Urinary bladder (tissue), 4 donors: Measurements from ENCODE around the gene LTC4S. TPM values are rescaled to one million over a fixed set of nuclear protein-coding genes. Genes with fewer than 3 reads are reported as not detected.
A peak's percentile ranks its signal among the peaks of the same experiment; 100 is the strongest.
"Not testable (repeated sequence)": the region's sequence is repeated elsewhere in the genome, so short reads cannot be mapped to it uniquely, and the experiment has no call there.

ENCODE experiments used
- DNase-seq: peaks from one replicate; pipeline ENCODE4 v3.0.0-alpha.2; 2015; ENCODE audit errors: extremely low spot score
- H3K27ac ChIP-seq: one replicate; pipeline ENCODE4 v1.5.1; 2013; ENCODE audit warnings: low read depth, mild to moderate bottlenecking, moderate library complexity
- H3K36me3 ChIP-seq: one replicate; pipeline ENCODE4 v1.6.1; 2013; ENCODE audit warnings: mild to moderate bottlenecking, moderate library complexity; ENCODE audit not compliant: insufficient read depth
- H3K4me1 ChIP-seq: one replicate; pipeline ENCODE4 v1.6.1; 2013; ENCODE audit warnings: mild to moderate bottlenecking, moderate library complexity; ENCODE audit not compliant: insufficient read depth
- H3K4me3 ChIP-seq: one replicate; pipeline ENCODE4 v1.5.1; 2013; ENCODE audit warnings: low read depth, low read length
- WGBS: extraction: QIAGEN DNeasy Blood & Tissue Kit; methylation state at CpG from one replicate; pipeline ENCODE4 v1.1.7; 2013; 5-methylcytosine and 5-hydroxymethylcytosine counted together
- polyA plus RNA-seq: library from polyadenylated mRNA; stranded (reverse); fragments of 200-250 nt; gene quantifications from one replicate; pipeline ENCODE4 v1.2.3, GENCODE V29; 2013
- total RNA-seq: library from RNA; depleted of rRNA; stranded (reverse); fragments of >200 nt; gene quantifications from one replicate; pipeline ENCODE4 v1.2.3, GENCODE V29; 2014
- donor health status: healthy with polysubstance abuse.
- donor health status: healthy.

LTC4S gene
- total and polyA plus RNA-seq, 2 donors, result 1.8 to 12.8 TPM

- Histone ChIP-seq H3K4me1 (no peaks in the 10 kb centered on the region), H3K27ac (no peak overlapping the region), H3K4me3 (no peak overlapping the region), H3K36me3 (peaks cover 3% of the 10 kb centered on the region)
- no peak for DNase-seq
- 88% methylated on average over 3 of the region's 3 CpGs for WGBS
Measured at GRCh38 chr5:179824745-179825112, 30.9 kb downstream of the LTC4S start.

- H3K4me1 ChIP-seq, result no peaks in the 10 kb centered on the region
Measured at GRCh38 chr5:179825655-179826182, 31.9 kb downstream of the LTC4S start.

GRCh38 chr5:179827680-179828079 is 33.9 kb downstream of the LTC4S start:
- peaks cover 10% of the 10 kb centered on the region for H3K36me3 ChIP-seq
- no peaks in the 10 kb centered on the region for H3K4me1 ChIP-seq
- H3K27ac ChIP-seq, result no peak overlapping the region
- DNase-seq, result no peak
- 53% methylated on average over 9 of the region's 9 CpGs for WGBS
- H3K4me3 ChIP-seq, result no peak overlapping the region

More at GRCh38 chr5:179825655-179826182, 31.9 kb downstream of the LTC4S start:
- DNase-seq, result no peak
- Histone ChIP-seq H3K36me3 (peaks cover 3% of the 10 kb centered on the region), H3K4me3 (no peak overlapping the region), H3K27ac (no peak overlapping the region)
- 84% methylated on average over 13 of the region's 13 CpGs for WGBS

GRCh38 chr5:179828756-179829421 is 35.1 kb downstream of the LTC4S start:
- Histone ChIP-seq H3K4me1 (no peaks in the 10 kb centered on the region), H3K27ac (no peak overlapping the region), H3K36me3 (peaks cover 10% of the 10 kb centered on the region), H3K4me3 (no peak overlapping the region)
- DNase-seq, result no peak
- 91% methylated on average over 3 of the region's 3 CpGs for WGBS

GRCh38 chr5:179829732-179830435 is 36.1 kb downstream of the LTC4S start:
- Histone ChIP-seq H3K4me3 (no peak overlapping the region), H3K36me3 (peaks cover 10% of the 10 kb centered on the region), H3K27ac (no peak overlapping the region), H3K4me1 (no peaks in the 10 kb centered on the region)
- WGBS, result 93% methylated on average over 7 of the region's 7 CpGs
- DNase-seq, result no peak

- no peak overlapping the region for H3K27ac ChIP-seq
- H3K36me3 ChIP-seq, result peaks cover 10% of the 10 kb centered on the region
- H3K4me3 ChIP-seq, result no peak overlapping the region
- WGBS, result 97% methylated on average over 7 of the region's 7 CpGs
- no peak for DNase-seq
- H3K4me1 ChIP-seq, result no peaks in the 10 kb centered on the region
Measured at GRCh38 chr5:179830818-179831468, 37.2 kb downstream of the LTC4S start.

- Histone ChIP-seq H3K27ac (no peak overlapping the region), H3K36me3 (peaks cover 15% of the 10 kb centered on the region), H3K4me1 (no peaks in the 10 kb centered on the region), H3K4me3 (no peak overlapping the region)
- DNase-seq, result no peak
- 94% methylated on average over 20 of the region's 20 CpGs for WGBS
Measured at GRCh38 chr5:179832039-179832745, 38.4 kb downstream of the LTC4S start.

GRCh38 chr5:179833056-179833708 is 39.4 kb downstream of the LTC4S start:
- Histone ChIP-seq H3K36me3 (peaks cover 15% of the 10 kb centered on the region), H3K4me3 (no peak overlapping the region), H3K27ac (no peak overlapping the region), H3K4me1 (no peaks in the 10 kb centered on the region)
- no peak for DNase-seq
- 86% methylated on average over 23 of the region's 23 CpGs for WGBS

GRCh38 chr5:179833709-179834070 is 39.9 kb downstream of the LTC4S start:
- H3K4me3 ChIP-seq, result no peak overlapping the region
- H3K27ac ChIP-seq, result no peak overlapping the region
- peaks cover 17% of the 10 kb centered on the region for H3K36me3 ChIP-seq
- no peaks in the 10 kb centered on the region for H3K4me1 ChIP-seq
- 98% methylated on average over 3 of the region's 3 CpGs for WGBS
- DNase-seq, result no peak

- WGBS, result 86% methylated on average over 8 of the region's 8 CpGs
- H3K27ac ChIP-seq, result no peak overlapping the region
Measured at GRCh38 chr5:179834120-179834519, 40.3 kb downstream of the LTC4S start.

GRCh38 chr5:179834871-179835270 is 41.1 kb downstream of the LTC4S start:
- peaks cover 14% of the 10 kb centered on the region for H3K36me3 ChIP-seq
- not testable (repeated sequence) for H3K4me3 ChIP-seq, DNase-seq, H3K27ac ChIP-seq, H3K4me1 ChIP-seq
- WGBS, result 96% methylated on average over 23 of the region's 28 CpGs

More at GRCh38 chr5:179834120-179834519, 40.3 kb downstream of the LTC4S start:
- no peak for DNase-seq
- Histone ChIP-seq H3K4me3 (no peak overlapping the region), H3K4me1 (no peaks in the 10 kb centered on the region), H3K36me3 (peaks cover 16% of the 10 kb centered on the region)

GRCh38 chr5:179836225-179837019 is 42.6 kb downstream of the LTC4S start:
- Histone ChIP-seq H3K36me3 (peaks cover 14% of the 10 kb centered on the region), H3K4me3 (no peak overlapping the region), H3K27ac (peak overlapping the region; percentile 23), H3K4me1 (no peaks in the 10 kb centered on the region)
- 87% methylated on average over 19 of the region's 19 CpGs for WGBS
- no peak for DNase-seq
